Thoracic aorta (tissue), 2 donors: ENCODE results near the gene ZDHHC14. TPM values are rescaled to one million over a fixed set of nuclear protein-coding genes. Genes with fewer than 3 reads are reported as not detected.

Experiments
- ATAC-seq: fragments of 150-250 bp; one replicate; pipeline ENCODE4 v1.8.0; 2017; ENCODE audit warnings: low read depth; ENCODE audit not compliant: insufficient number of reproducible peaks, low FRiP score
- DNase-seq: peaks from one replicate; pipeline ENCODE4 v3.0.0-alpha.2; 2020; ENCODE audit warnings: low spot score
- H3K27ac ChIP-seq, 2 donors: fragments of 200-600 bp; sonication (generic); 1 replicate in 1 of 2; 2 replicates in 1 of 2; pipeline ENCODE4 v1.5.1; 2016; ENCODE audit warnings: mild to moderate bottlenecking in 2 of 2, moderate library complexity in 2 of 2
- H3K27me3 ChIP-seq: fragments of 200-600 bp; sonication (generic); replicated peaks from 2 replicates; pipeline ENCODE4 v1.6.0; 2016; ENCODE audit warnings: mild to moderate bottlenecking; ENCODE audit not compliant: insufficient read depth
- H3K36me3 ChIP-seq: fragments of 200-600 bp; sonication (generic); one replicate; pipeline ENCODE4 v1.5.1; 2016
- H3K4me1 ChIP-seq, 2 donors: fragments of 200-600 bp; sonication (generic); 1 replicate in 1 of 2; 2 replicates in 1 of 2; pipeline versions ENCODE4 v1.5.1 to v1.6.0; 2016; ENCODE audit warnings: low read depth in 2 of 2, mild to moderate bottlenecking in 1 of 2; ENCODE audit not compliant: control insufficient read depth in 1 of 2
- H3K4me3 ChIP-seq: fragments of 200-600 bp; sonication (generic); 2 replicates; pipeline ENCODE4 v1.5.1; 2016; ENCODE audit warnings: mild to moderate bottlenecking
- H3K9me3 ChIP-seq: fragments of 200-600 bp; sonication (generic); 2 replicates; pipeline ENCODE4 v1.5.1; 2016
- total RNA-seq, 2 donors: library from RNA; depleted of rRNA; stranded (reverse); fragments of >200 nt; gene quantifications; one replicate each; pipeline versions ENCODE4 v1.1.0 to v1.2.3, GENCODE V29; 2016
- TF ChIP-seq, protein P1 (sequence below): fragments of 200-600 bp; sonication (generic); IDR thresholded peaks from one replicate; pipeline ENCODE4 v1.5.1; 2019; ENCODE audit warnings: antibody characterized with exemption

Gene ZDHHC14
- total RNA-seq, 2 donors from 2014 or later: 20.0 to 31.1 TPM

- Histone ChIP-seq H3K36me3 (peaks cover 3% of the 10 kb centered on the region), H3K27ac (no peak overlapping the region), H3K27me3 (no peaks in the 10 kb centered on the region), H3K4me3 (no peak overlapping the region), H3K4me1 (peaks cover 9 to 27% of the 10 kb centered on the region in 2 donors), H3K9me3 (no peaks in the 10 kb centered on the region)
- no peak for DNase-seq
- TF ChIP-seq, protein P1, sequence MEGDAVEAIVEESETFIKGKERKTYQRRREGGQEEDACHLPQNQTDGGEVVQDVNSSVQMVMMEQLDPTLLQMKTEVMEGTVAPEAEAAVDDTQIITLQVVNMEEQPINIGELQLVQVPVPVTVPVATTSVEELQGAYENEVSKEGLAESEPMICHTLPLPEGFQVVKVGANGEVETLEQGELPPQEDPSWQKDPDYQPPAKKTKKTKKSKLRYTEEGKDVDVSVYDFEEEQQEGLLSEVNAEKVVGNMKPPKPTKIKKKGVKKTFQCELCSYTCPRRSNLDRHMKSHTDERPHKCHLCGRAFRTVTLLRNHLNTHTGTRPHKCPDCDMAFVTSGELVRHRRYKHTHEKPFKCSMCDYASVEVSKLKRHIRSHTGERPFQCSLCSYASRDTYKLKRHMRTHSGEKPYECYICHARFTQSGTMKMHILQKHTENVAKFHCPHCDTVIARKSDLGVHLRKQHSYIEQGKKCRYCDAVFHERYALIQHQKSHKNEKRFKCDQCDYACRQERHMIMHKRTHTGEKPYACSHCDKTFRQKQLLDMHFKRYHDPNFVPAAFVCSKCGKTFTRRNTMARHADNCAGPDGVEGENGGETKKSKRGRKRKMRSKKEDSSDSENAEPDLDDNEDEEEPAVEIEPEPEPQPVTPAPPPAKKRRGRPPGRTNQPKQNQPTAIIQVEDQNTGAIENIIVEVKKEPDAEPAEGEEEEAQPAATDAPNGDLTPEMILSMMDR: no peak
- ATAC-seq: no peak
Measured at GRCh38 chr6:157674061-157674460, 293.1 kb downstream of the ZDHHC14 start.

GRCh38 chr6:157675831-157676230, 294.8 kb downstream of the ZDHHC14 start:
- TF ChIP-seq, protein P1: no peak
- ATAC-seq: no peak
- Histone ChIP-seq H3K4me1 (peaks cover 0 to 11% of the 10 kb centered on the region in 2 donors), H3K4me3 (no peak overlapping the region), H3K36me3 (peaks cover 3% of the 10 kb centered on the region), H3K9me3 (no peaks in the 10 kb centered on the region), H3K27me3 (no peaks in the 10 kb centered on the region), H3K27ac (no peak overlapping the region)
- no peak for DNase-seq

DNA sequence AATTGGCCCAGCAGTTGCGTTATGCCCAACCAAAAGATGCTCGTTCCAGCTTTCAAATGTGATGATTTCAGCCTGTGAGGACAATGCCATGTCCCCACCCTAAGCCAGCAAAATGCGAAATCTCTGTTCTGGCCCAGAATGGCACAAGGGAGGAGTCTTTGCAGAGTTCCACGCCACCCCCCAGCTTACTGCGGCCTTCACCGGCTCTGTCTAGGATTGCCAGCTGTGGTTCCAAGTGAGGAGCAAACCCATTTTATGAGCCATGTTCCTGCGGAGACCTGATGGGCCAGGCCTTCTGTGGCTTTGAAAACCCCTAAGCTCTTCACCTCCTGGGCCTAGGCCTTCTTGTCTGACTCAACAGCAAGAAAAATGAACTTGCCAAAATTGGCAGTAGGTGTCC, 295.3 kb downstream of the ZDHHC14 start:
- TF ChIP-seq, protein P1: no peak
- Histone ChIP-seq H3K4me3 (no peak overlapping the region), H3K4me1 (peaks cover 0 to 11% of the 10 kb centered on the region in 2 donors), H3K36me3 (peaks cover 3% of the 10 kb centered on the region), H3K27me3 (no peaks in the 10 kb centered on the region), H3K27ac (no peak overlapping the region), H3K9me3 (no peaks in the 10 kb centered on the region)
- ATAC-seq (no peak), DNase-seq (no peak)

DNA sequence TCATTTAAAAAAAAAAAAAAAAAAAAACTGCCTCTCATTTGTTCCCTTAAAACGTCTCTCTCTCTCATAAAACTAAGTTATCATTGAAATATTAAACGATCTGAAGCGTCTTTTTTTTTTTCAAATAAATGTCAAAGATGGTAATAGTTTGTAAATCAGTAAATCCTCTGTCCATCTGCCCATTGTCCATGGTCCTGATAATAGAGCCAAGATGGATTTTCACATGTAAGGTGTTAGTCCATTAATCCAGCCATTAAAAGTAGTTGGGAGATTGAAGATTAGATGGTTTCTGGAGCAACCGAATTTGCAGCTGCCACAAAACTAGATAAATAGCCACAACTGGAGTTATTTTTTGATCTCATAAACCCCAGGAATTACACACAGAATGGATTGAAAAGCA, 296.2 kb downstream of the ZDHHC14 start:
- DNase-seq (no peak), ATAC-seq (no peak)

DNA sequence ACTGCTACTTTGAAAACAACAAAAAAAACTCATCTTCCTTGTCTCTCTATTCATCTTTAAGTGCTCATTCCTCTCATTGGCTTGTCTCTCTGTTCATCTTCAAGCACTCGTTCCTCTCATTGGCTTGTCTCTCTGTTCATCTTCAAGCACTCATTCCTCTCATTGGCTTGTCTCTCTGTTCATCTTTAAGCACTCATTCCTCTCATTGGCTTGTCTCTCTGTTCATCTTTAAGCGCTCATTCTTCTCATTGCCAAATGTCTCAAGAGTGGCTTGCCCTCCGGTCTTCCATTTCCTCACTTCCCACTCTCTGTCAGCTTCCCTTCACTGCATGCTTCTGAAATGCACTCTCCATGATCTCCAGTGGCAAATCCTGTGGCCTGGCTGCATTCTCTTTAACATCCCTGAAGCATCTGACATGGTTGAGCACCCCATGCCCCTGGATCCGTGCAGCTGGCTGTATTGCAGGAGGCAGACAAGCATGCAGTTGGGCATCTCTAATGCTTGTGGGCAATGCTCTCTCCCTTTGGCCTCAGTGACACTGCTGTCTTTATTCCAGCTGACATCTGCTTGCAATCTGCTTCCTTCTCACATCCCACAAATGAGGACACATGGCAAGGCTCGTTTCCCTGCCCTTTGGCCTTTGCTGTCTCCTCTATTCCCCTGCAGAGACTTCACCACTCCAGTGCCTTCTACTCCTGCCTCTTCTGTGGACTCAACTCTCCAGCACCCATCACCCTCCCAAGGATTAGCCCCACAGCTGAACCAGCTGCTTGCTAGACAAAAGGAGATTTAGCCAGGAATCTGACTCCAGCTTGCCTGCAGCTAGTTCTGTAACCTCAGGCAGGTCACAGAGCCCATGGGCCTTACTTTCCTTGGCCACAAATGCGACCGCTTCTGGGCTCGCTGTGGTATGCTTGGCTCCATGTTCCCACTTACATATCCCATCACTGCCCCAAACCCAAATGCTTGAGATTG, 298.9 kb downstream of the ZDHHC14 start:
- Histone ChIP-seq H3K9me3 (no peaks in the 10 kb centered on the region), H3K27me3 (no peaks in the 10 kb centered on the region), H3K27ac (no peak overlapping the region), H3K4me3 (no peak overlapping the region), H3K4me1 (peaks cover 0 to 11% of the 10 kb centered on the region in 2 donors), H3K36me3 (no peaks in the 10 kb centered on the region)
- TF ChIP-seq, protein P1: no peak
- DNase-seq (no peak), ATAC-seq (no peak)

More for the DNA sequence above, 296.2 kb downstream of the ZDHHC14 start:
- H3K36me3 ChIP-seq: peaks cover 3% of the 10 kb centered on the region
- H3K4me3 ChIP-seq: no peak overlapping the region
- no peak overlapping the region for H3K27ac ChIP-seq
- TF ChIP-seq, protein P1: no peak
- no peaks in the 10 kb centered on the region for H3K27me3 ChIP-seq
- H3K4me1 ChIP-seq: peaks cover 0 to 11% of the 10 kb centered on the region in 2 donors
- H3K9me3 ChIP-seq: no peaks in the 10 kb centered on the region
